RWPE2 (cell line): ENCODE measurements around the gene BCL2.

Experiments
- ATAC-seq: fragments of 200-7000 bp; cut with Tn5 transposase; 3 replicates; pipeline ENCODE4 v1.9.1; 2021; ENCODE audit warnings: low read depth
- DNase-seq: peaks from one replicate; pipeline ENCODE4 v3.0.0-alpha.2; 2020; ENCODE audit warnings: low spot score
- H3K27ac ChIP-seq: fragments of 450-650 bp; 2 replicates; pipeline ENCODE4 v1.5.1; 2017; ENCODE audit warnings: mild to moderate bottlenecking; ENCODE audit not compliant: poor library complexity, severe bottlenecking
- H3K27me3 ChIP-seq: fragments of 250-450 bp; sonication (Bioruptor Pico); 2 replicates; pipeline ENCODE4 v1.5.1; 2021; ENCODE audit warnings: mild to moderate bottlenecking, moderate library complexity; ENCODE audit not compliant: insufficient read depth, poor library complexity, severe bottlenecking
- H3K36me3 ChIP-seq: fragments of 250-450 bp; sonication (Bioruptor Pico); 2 replicates; pipeline ENCODE4 v1.5.1; 2020; ENCODE audit warnings: low read depth, mild to moderate bottlenecking, moderate library complexity
- H3K4me1 ChIP-seq: fragments of 250-450 bp; sonication (Bioruptor Pico); 2 replicates; pipeline ENCODE4 v1.5.1; 2021; ENCODE audit warnings: mild to moderate bottlenecking, moderate library complexity; ENCODE audit not compliant: insufficient read depth, poor library complexity, severe bottlenecking
- H3K4me3 ChIP-seq: fragments of 250-450 bp; sonication (Bioruptor Pico); 2 replicates; pipeline ENCODE4 v1.5.1; 2021; ENCODE audit warnings: mild to moderate bottlenecking, moderate library complexity; ENCODE audit not compliant: severe bottlenecking
- H3K9me3 ChIP-seq: fragments of 250-450 bp; sonication (Bioruptor Pico); 2 replicates; pipeline ENCODE4 v1.5.1; 2021; ENCODE audit warnings: mild to moderate bottlenecking, moderate library complexity; ENCODE audit not compliant: severe bottlenecking
- CTCF ChIP-seq: fragments of 450-650 bp; IDR thresholded peaks from one replicate; pipeline ENCODE4 v1.5.1; 2017; ENCODE audit warnings: mild to moderate bottlenecking, moderate library complexity; ENCODE audit not compliant: poor library complexity, severe bottlenecking

Gene BCL2

GRCh38 chr18:63131959-63132818 lies 187.4 kb downstream of the BCL2 start:
- TF ChIP-seq CTCF = no peak
- H3K27ac ChIP-seq = no peak overlapping the region
- no peaks in the 10 kb centered on the region for H3K4me1 ChIP-seq
- H3K4me3 ChIP-seq = no peak overlapping the region
- H3K9me3 ChIP-seq = no peaks in the 10 kb centered on the region
- DNase-seq = no peak
- no peak for ATAC-seq
- no peaks in the 10 kb centered on the region for H3K27me3 ChIP-seq
- no peaks in the 10 kb centered on the region for H3K36me3 ChIP-seq

- TF ChIP-seq CTCF = peak; percentile 71
- DNase-seq (no peak), ATAC-seq (no peak)
- Histone ChIP-seq H3K9me3 (no peaks in the 10 kb centered on the region), H3K4me3 (no peak overlapping the region), H3K27ac (no peak overlapping the region), H3K27me3 (no peaks in the 10 kb centered on the region), H3K4me1 (no peaks in the 10 kb centered on the region), H3K36me3 (no peaks in the 10 kb centered on the region)
Measured at GRCh38 chr18:63131106-63131958, 188.2 kb downstream of the BCL2 start.

GRCh38 chr18:63130176-63130575 lies 189.4 kb downstream of the BCL2 start:
- TF ChIP-seq CTCF = no peak
- no peaks in the 10 kb centered on the region for H3K9me3 ChIP-seq
- H3K4me1 ChIP-seq = no peaks in the 10 kb centered on the region
- DNase-seq (no peak), ATAC-seq (no peak)
- no peak overlapping the region for H3K27ac ChIP-seq
- no peaks in the 10 kb centered on the region for H3K36me3 ChIP-seq
- H3K27me3 ChIP-seq = no peaks in the 10 kb centered on the region
- H3K4me3 ChIP-seq = no peak overlapping the region

GRCh38 chr18:63128237-63128974 lies 191.2 kb downstream of the BCL2 start:
- H3K27me3 ChIP-seq = no peaks in the 10 kb centered on the region
- no peaks in the 10 kb centered on the region for H3K36me3 ChIP-seq
- no peaks in the 10 kb centered on the region for H3K9me3 ChIP-seq
- DNase-seq = no peak
- H3K4me1 ChIP-seq = no peaks in the 10 kb centered on the region
- no peak overlapping the region for H3K27ac ChIP-seq
- no peak overlapping the region for H3K4me3 ChIP-seq
- no peak for TF ChIP-seq CTCF
- ATAC-seq = no peak
